Astrocyte (in vitro differentiated cells and primary cell): Measurements from ENCODE around the gene PNPO. TPM values are rescaled to one million over a fixed set of nuclear protein-coding genes. Genes with fewer than 3 reads are reported as not detected.

ENCODE experiments used
- DNase-seq: peaks from one replicate; pipeline ENCODE4 v3.0.0-alpha.2; 2010; ENCODE audit warnings: low read depth
- FAIRE-seq: peaks from 2 replicates; lab custom pipeline; 2011; peaks lifted over from hg19 to GRCh38; lab: Jason Lieb, UNC
- H2AFZ ChIP-seq: 2 replicates; pipeline ENCODE4 v1.6.0; 2012; ENCODE audit warnings: low read depth, low read length, inconsistent platforms
- H3K27ac ChIP-seq: 2 replicates; pipeline ENCODE4 v1.5.1; 2011; ENCODE audit warnings: low read depth, low read length, inconsistent platforms
- H3K27me3 ChIP-seq: 2 replicates; pipeline ENCODE4 v1.6.0; 2011; ENCODE audit warnings: low read length, inconsistent platforms; ENCODE audit not compliant: insufficient read depth
- H3K36me3 ChIP-seq: 2 replicates; pipeline ENCODE4 v1.5.1; 2011; ENCODE audit warnings: low read length, inconsistent platforms; ENCODE audit not compliant: insufficient read depth
- H3K4me1 ChIP-seq: 2 replicates; pipeline ENCODE4 v1.5.1; 2011; ENCODE audit warnings: low read length, inconsistent platforms; ENCODE audit not compliant: insufficient read depth
- H3K4me2 ChIP-seq: 2 replicates; pipeline ENCODE4 v1.6.0; 2012; ENCODE audit warnings: low read length, inconsistent platforms
- H3K4me3 ChIP-seq: 2 replicates; pipeline ENCODE4 v1.5.1; 2011; ENCODE audit warnings: low read depth, mild to moderate bottlenecking, low read length, inconsistent platforms; ENCODE audit not compliant: insufficient read depth
- H3K79me2 ChIP-seq: 2 replicates; pipeline ENCODE4 v1.6.0; 2012; ENCODE audit warnings: mild to moderate bottlenecking, low read length, inconsistent platforms; ENCODE audit not compliant: insufficient read depth
- H3K9ac ChIP-seq: 2 replicates; pipeline ENCODE4 v1.6.0; 2012; ENCODE audit warnings: mild to moderate bottlenecking, low read length, inconsistent platforms
- H3K9me3 ChIP-seq: 2 replicates; pipeline ENCODE4 v1.5.1; 2012; ENCODE audit warnings: low read depth, mild to moderate bottlenecking, low read length, inconsistent platforms; ENCODE audit not compliant: insufficient read depth
- H4K20me1 ChIP-seq: 2 replicates; pipeline ENCODE4 v1.6.0; 2012; ENCODE audit warnings: low read length, inconsistent platforms; ENCODE audit not compliant: insufficient read depth
- H3K27ac Mint-ChIP-seq: one replicate; pipeline ENCODE4 v1.8.0; 2021; ENCODE audit warnings: mild to moderate bottlenecking, mixed read lengths; ENCODE audit not compliant: unreplicated experiment
- H3K27me3 Mint-ChIP-seq: one replicate; pipeline ENCODE4 v1.8.0; 2021; ENCODE audit warnings: low read depth, mixed read lengths; ENCODE audit not compliant: unreplicated experiment
- H3K36me3 Mint-ChIP-seq: one replicate; pipeline ENCODE4 v1.8.0; 2021; ENCODE audit warnings: low read depth, mixed read lengths; ENCODE audit not compliant: unreplicated experiment
- H3K4me1 Mint-ChIP-seq: one replicate; pipeline ENCODE4 v1.8.0; 2021; ENCODE audit warnings: low read depth, mixed read lengths; ENCODE audit not compliant: unreplicated experiment
- H3K4me3 Mint-ChIP-seq: one replicate; pipeline ENCODE4 v1.8.0; 2021; ENCODE audit warnings: mild to moderate bottlenecking, moderate library complexity, mixed read lengths; ENCODE audit not compliant: unreplicated experiment
- H3K9me3 Mint-ChIP-seq: one replicate; pipeline ENCODE4 v1.8.0; 2021; ENCODE audit warnings: mild to moderate bottlenecking, mixed read lengths; ENCODE audit not compliant: unreplicated experiment
- CTCF ChIP-seq: IDR thresholded peaks from 2 replicates; pipeline ENCODE4 v1.5.1; 2011; ENCODE audit warnings: low read depth, mild to moderate bottlenecking, inconsistent platforms, low read length, moderate library complexity; ENCODE audit not compliant: insufficient read depth
- EZH2 ChIP-seq: IDR thresholded peaks from 2 replicates; pipeline ENCODE4 v1.6.1; 2012; ENCODE audit warnings: mild to moderate bottlenecking, low read length, inconsistent platforms; ENCODE audit not compliant: insufficient read depth
- total RNA-seq: library from RNA; stranded (reverse); gene quantifications from 2 replicates; pipeline ENCODE4 v1.2.1, GENCODE V29; 2021

The PNPO gene
- total RNA-seq, 1 donor from 2014 or later = 12.0 TPM

DNA sequence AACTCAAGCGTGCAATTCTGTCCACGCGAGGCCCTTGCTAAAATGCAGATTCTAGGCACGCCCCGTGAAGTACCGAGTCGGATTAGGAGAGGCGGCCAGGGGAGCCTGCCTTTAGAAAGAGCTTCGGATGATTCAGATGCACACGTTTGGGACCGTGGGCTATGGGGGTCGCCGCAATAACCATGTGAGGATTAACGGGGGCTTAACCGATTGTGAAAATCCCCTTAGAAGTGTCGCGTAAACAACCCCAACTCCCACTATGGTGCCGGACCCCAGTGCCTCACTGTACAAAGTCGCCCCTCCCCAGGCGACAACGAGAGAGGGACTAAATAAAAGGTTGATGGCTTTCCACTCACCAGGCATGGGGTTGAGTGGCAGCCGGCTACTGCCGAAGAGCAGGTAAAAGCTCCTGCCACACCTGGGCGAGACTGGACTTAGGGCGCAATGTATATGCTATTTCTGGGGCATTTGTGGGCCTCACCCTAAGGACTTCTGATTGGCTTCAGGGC is 46.0 kb upstream of the PNPO start:
- H3K4me1 ChIP-seq = peaks cover 15% of the 10 kb centered on the region
- H3K9me3 ChIP-seq = no peaks in the 10 kb centered on the region
- H3K4me2 ChIP-seq = peak overlapping the region; percentile 96
- peaks cover 6% of the 10 kb centered on the region for H3K36me3 Mint-ChIP-seq
- peaks cover 36% of the 10 kb centered on the region for H3K79me2 ChIP-seq
- peak overlapping the region; percentile 96 for H3K4me3 ChIP-seq
- H3K27ac Mint-ChIP-seq = peak overlapping the region; percentile 99
- H3K27me3 Mint-ChIP-seq = no peaks in the 10 kb centered on the region
- peak overlapping the region; percentile 66 for H3K27ac ChIP-seq
- H3K9ac ChIP-seq = peak overlapping the region; percentile 90
- TF ChIP-seq EZH2 = no peak
- no peak for TF ChIP-seq CTCF
- FAIRE-seq = no peak
- H2AFZ ChIP-seq = peak overlapping the region; percentile 84
- H3K36me3 ChIP-seq = no peaks in the 10 kb centered on the region
- no peak for DNase-seq
- H3K9me3 Mint-ChIP-seq = no peaks in the 10 kb centered on the region
- peaks cover 15% of the 10 kb centered on the region for H3K4me1 Mint-ChIP-seq
- H3K27me3 ChIP-seq = no peaks in the 10 kb centered on the region
- no peaks in the 10 kb centered on the region for H4K20me1 ChIP-seq
- peak overlapping the region; percentile 94 for H3K4me3 Mint-ChIP-seq

GRCh38 chr17:47895856-47896671 is 45.3 kb upstream of the PNPO start, which contains the start of gene SP2:
SP2 (plus strand) TSS chr17:47896236; CDS start chr17:47896287, 51 bp downstream.
- peaks cover 6% of the 10 kb centered on the region for H3K36me3 Mint-ChIP-seq
- H3K27me3 Mint-ChIP-seq = no peaks in the 10 kb centered on the region
- H3K4me1 Mint-ChIP-seq = peaks cover 15% of the 10 kb centered on the region
- H3K4me3 ChIP-seq = peak within 1 kb of the TSS; percentile 96
- TF ChIP-seq CTCF (no peak), EZH2 (no peak)
- no peaks in the 10 kb centered on the region for H3K9me3 ChIP-seq
- no peaks in the 10 kb centered on the region for H3K36me3 ChIP-seq
- H3K79me2 ChIP-seq = peaks cover 38% of the 10 kb centered on the region
- DNase-seq = peak; percentile 100
- H3K27ac Mint-ChIP-seq = peak within 1 kb of the TSS; percentile 99
- peaks cover 19% of the 10 kb centered on the region for H3K4me1 ChIP-seq
- no peaks in the 10 kb centered on the region for H3K9me3 Mint-ChIP-seq
- no peaks in the 10 kb centered on the region for H3K27me3 ChIP-seq
- peak within 1 kb of the TSS; percentile 98 for H3K9ac ChIP-seq
- peak; percentile 68 for FAIRE-seq
- H2AFZ ChIP-seq = peak within 1 kb of the TSS; percentile 86
- peak within 1 kb of the TSS; percentile 99 for H3K4me2 ChIP-seq
- no peaks in the 10 kb centered on the region for H4K20me1 ChIP-seq
- H3K4me3 Mint-ChIP-seq = peak within 1 kb of the TSS; percentile 94
- H3K27ac ChIP-seq = peak within 1 kb of the TSS; percentile 94
